ENCODE measurements around the gene MAD2L2. TPM values are rescaled to one million over a fixed set of nuclear protein-coding genes. Genes with fewer than 3 reads are reported as not detected.
A peak's percentile ranks its signal among the peaks of the same experiment; 100 is the strongest.

The MAD2L2 gene
- polyA plus RNA-seq, 2 of the 4 experiments (the other 2 are of a cell fraction): 31.2 to 32.5 TPM

- POLR2A ChIA-PET: no interaction called here
- FAIRE-seq: no peak
- CTCF ChIA-PET: interaction anchor here (0.5 to 11.1 kb wide), 16 partner anchors 15 to 612 kb away, joined by 3 to 124 read pairs (median 6); partner anchors contain the start of genes AGTRAP and FBXO6
Observed at GRCh38 chr1:11649237-11649623, 31.7 kb downstream of the MAD2L2 start.

GRCh38 chr1:11648732-11649158, 32.2 kb downstream of the MAD2L2 start:
- WGBS (ENCODE audit: missing lambda C conversion rate): 77% methylated on average over 10 of the region's 30 CpGs
- ChIA-PET POLR2A (no interaction called here), CTCF (interaction anchor here (0.7 to 11.1 kb wide), 8 partner anchors 33 to 612 kb away, joined by 3 to 124 read pairs (median 10); no protein-coding TSS in a partner anchor)
- Histone ChIP-seq H3K4me3 (no peak overlapping the region), H3K4me1 (peaks cover 10% of the 10 kb centered on the region), H3K4me2 (0 out of 3 replicates have a peak overlapping the region, but pooled peaks have one; percentile 23), H3K9me3 (no peaks in the 10 kb centered on the region), H3K27ac (no peak overlapping the region)
- ATAC-seq (peak in 1 of 2 experiments; percentile 42; a peak in 3 of 6 replicates), DNase-seq (ENCODE audit: low read depth in 1 of 2, low spot score in 1 of 2) (no peak), FAIRE-seq (no peak)
- no peak for TF ChIP-seq FOXS1 (CRISPR knock-in tag; IDR thresholded peaks at IDR 0.05)
- TF ChIP-seq NR3C1 (IDR thresholded peaks at IDR 0.05): no peak
- no peak for TF ChIP-seq HEYL (CRISPR knock-in tag; IDR thresholded peaks at IDR 0.05)
- TF ChIP-seq SMC3 (IDR thresholded peaks at IDR 0.05): no peak
- TF ChIP-seq RCOR1 (IDR thresholded peaks at IDR 0.05; ENCODE audit: low read depth, low read length): no peak
- no peak for TF ChIP-seq BHLHE40 (IDR thresholded peaks at IDR 0.05; ENCODE audit: low read depth, low read length)

More at GRCh38 chr1:11649237-11649623, 31.7 kb downstream of the MAD2L2 start:
- Histone ChIP-seq H3K9me3 (no peaks in the 10 kb centered on the region), H3K27ac (no peak overlapping the region), H3K4me2 (0 out of 3 replicates have a peak overlapping the region, but pooled peaks have one; percentile 23), H3K4me3 (no peak overlapping the region), H3K4me1 (peaks cover 14% of the 10 kb centered on the region)
- no peak for DNase-seq (ENCODE audit: low read depth in 1 of 2, low spot score in 1 of 2)
- no peak for ATAC-seq
- WGBS (ENCODE audit: missing lambda C conversion rate): 51% methylated on average over 7 of the region's 9 CpGs
- TF ChIP-seq TP53 (CRISPR knock-in tag; IDR thresholded peaks at IDR 0.05) (no peak), MAX (IDR thresholded peaks at IDR 0.05) (no peak), CBX2 (IDR thresholded peaks at IDR 0.05; ENCODE audit: borderline replicate concordance, low read depth) (no peak), CHD4 (IDR thresholded peaks at IDR 0.05; ENCODE audit: borderline replicate concordance) (no peak), ZNF302 (CRISPR knock-in tag; IDR thresholded peaks at IDR 0.05) (no peak), CEBPB (IDR thresholded peaks at IDR 0.05) (no peak), KDM5A (IDR thresholded peaks at IDR 0.05) (no peak), MAZ (IDR thresholded peaks at IDR 0.05; ENCODE audit: borderline replicate concordance, low read depth, low read length) (no peak), FOXS1 (CRISPR knock-in tag; IDR thresholded peaks at IDR 0.05) (no peak), PHF8 (IDR thresholded peaks at IDR 0.05; ENCODE audit: borderline replicate concordance, low read depth) (no peak), JUNB (IDR thresholded peaks at IDR 0.05) (no peak), EHMT2 (IDR thresholded peaks at IDR 0.05; ENCODE audit: low read depth) (no peak)

- Histone ChIP-seq H3K4me3 (no peak overlapping the region), H3K9me3 (no peaks in the 10 kb centered on the region), H3K4me2 (no peak overlapping the region), H3K4me1 (peaks cover 5% of the 10 kb centered on the region), H3K27ac (no peak overlapping the region)
- TF ChIP-seq ESRRA (IDR thresholded peaks at IDR 0.05; ENCODE audit: borderline replicate concordance, low read length): no peak
- TF ChIP-seq TFCP2L1 (CRISPR knock-in tag; IDR thresholded peaks at IDR 0.05): no peak
- TF ChIP-seq NFE2L2 (conservative IDR thresholded peaks at IDR 0.05; ENCODE audit: low read length): no peak
- no peak for TF ChIP-seq HOXB13 (CRISPR knock-in tag; IDR thresholded peaks at IDR 0.05; ENCODE audit: low read depth)
- no peak for TF ChIP-seq POLR2AphosphoS2 (conservative IDR thresholded peaks at IDR 0.05; ENCODE audit: low read length)
- no peak for TF ChIP-seq MAX (IDR thresholded peaks at IDR 0.05)
- TF ChIP-seq KDM1A (IDR thresholded peaks at IDR 0.05; ENCODE audit: low read depth): no peak
- no peak for TF ChIP-seq CTCF (IDR thresholded peaks at IDR 0.05)
- DNase-seq (ENCODE audit: low read depth in 1 of 2, low spot score in 1 of 2): no peak
- POLR2A ChIA-PET: no interaction called here
- FAIRE-seq: no peak
- CTCF ChIA-PET: interaction anchor here (3.5 to 11.1 kb wide), 4 partner anchors 62 to 611 kb away, joined by 16 to 124 read pairs (median 78); no protein-coding TSS in a partner anchor
- whole genome bisulfite sequencing (ENCODE audit: missing lambda C conversion rate): 100% methylated on average over 2 of the region's 6 CpGs
- ATAC-seq: no peak
Observed at GRCh38 chr1:11648039-11648438, 32.9 kb downstream of the MAD2L2 start.
